MM.1S (cell line): ENCODE data around the gene REEP1.

ENCODE experiments used
- EZH2 ChIP-seq: fragments of 300-600 bp; sonication (generic); optimal IDR thresholded peaks from 2 replicates; pipeline ENCODE3; 2017; ENCODE audit warnings: low read depth, mild to moderate bottlenecking, antibody characterized with exemption, low read length, mixed read lengths
- TF ChIP-seq, protein P1 (sequence below): fragments of 300-600 bp; sonication (generic); IDR thresholded peaks from 2 replicates; pipeline ENCODE4 v1.5.1; 2016; ENCODE audit warnings: antibody characterized with exemption, low read length, mixed read lengths

DNA sequence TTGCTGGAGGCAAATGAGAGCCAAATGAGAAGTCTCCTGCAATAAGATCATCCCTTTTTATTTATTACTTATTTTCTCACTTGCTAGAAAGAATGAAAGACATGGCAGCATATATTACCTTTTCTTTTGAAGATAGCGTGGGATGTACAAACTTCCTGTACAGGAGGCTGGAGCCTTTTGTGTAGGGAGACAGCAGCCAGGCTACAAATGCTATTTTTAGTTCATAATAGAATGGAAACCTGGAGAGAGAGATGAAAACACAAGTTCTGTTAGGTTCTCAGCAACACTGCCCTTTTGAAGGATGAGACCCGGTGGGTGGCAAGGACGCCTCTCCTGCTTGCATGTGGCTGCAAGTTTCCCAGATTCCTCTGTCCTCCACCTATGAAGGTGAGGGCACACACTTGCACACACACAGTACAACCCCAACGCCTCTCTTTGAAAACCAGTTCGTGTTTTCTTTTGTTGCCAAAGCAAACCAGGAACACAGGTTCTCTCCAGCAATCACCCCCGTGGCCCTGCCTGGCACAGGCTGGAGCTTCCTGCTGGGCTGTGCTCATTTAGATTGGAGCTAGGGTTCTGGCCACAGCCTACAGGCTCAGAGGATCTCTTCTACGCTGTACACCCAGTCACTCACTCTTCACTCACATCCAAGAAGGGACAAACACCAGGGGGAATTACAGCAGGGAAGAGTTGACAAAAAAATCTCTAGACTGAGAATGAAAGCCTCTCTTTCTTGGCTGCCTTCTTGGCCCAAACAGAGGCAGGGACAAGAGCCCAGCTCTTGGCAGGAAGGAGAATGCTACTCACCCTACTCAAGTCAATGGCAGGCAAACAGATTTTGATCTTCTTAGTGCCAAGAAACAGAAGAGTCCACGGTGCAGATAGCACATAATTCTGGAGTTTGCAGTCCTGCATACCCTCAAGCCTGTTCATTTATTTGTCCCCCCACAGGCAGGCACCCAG is 82.6 kb downstream of the REEP1 start:
- TF ChIP-seq, protein P1, sequence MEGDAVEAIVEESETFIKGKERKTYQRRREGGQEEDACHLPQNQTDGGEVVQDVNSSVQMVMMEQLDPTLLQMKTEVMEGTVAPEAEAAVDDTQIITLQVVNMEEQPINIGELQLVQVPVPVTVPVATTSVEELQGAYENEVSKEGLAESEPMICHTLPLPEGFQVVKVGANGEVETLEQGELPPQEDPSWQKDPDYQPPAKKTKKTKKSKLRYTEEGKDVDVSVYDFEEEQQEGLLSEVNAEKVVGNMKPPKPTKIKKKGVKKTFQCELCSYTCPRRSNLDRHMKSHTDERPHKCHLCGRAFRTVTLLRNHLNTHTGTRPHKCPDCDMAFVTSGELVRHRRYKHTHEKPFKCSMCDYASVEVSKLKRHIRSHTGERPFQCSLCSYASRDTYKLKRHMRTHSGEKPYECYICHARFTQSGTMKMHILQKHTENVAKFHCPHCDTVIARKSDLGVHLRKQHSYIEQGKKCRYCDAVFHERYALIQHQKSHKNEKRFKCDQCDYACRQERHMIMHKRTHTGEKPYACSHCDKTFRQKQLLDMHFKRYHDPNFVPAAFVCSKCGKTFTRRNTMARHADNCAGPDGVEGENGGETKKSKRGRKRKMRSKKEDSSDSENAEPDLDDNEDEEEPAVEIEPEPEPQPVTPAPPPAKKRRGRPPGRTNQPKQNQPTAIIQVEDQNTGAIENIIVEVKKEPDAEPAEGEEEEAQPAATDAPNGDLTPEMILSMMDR, result no peak
- no peak for TF ChIP-seq EZH2
